Kidney (tissue), 14 donors: ENCODE measurements around the gene RPS6KA4. TPM values are rescaled to one million over a fixed set of nuclear protein-coding genes. Genes with fewer than 3 reads are reported as not detected.

ENCODE experiments used
- DNase-seq, 5 donors: peaks; one replicate each; pipeline ENCODE4 v3.0.0-alpha.2; 2013 to 2020
- FAIRE-seq: peaks from 2 replicates; lab custom pipeline; 2012; peaks lifted over from hg19 to GRCh38; lab: Jason Lieb, UNC
- H3K27ac ChIP-seq, 2 donors: one replicate each; pipeline ENCODE4 v1.7.0; 2013; ENCODE audit warnings: low read depth in 2 of 2, low read length in 2 of 2, inconsistent platforms in 1 of 2
- H3K27me3 ChIP-seq: one replicate; pipeline ENCODE4 v1.7.1; 2013; ENCODE audit warnings: low read length, inconsistent platforms; ENCODE audit not compliant: control insufficient read depth, insufficient read depth
- H3K36me3 ChIP-seq, 3 donors: one replicate each; pipeline versions ENCODE4 v1.7.0 to v1.7.1; 2013; ENCODE audit warnings: low read length in 3 of 3, control low read depth in 1 of 3, inconsistent platforms in 1 of 3; ENCODE audit not compliant: insufficient read depth in 3 of 3, control insufficient read depth in 2 of 3
- H3K4me1 ChIP-seq, 3 donors: one replicate each; pipeline versions ENCODE4 v1.7.0 to v1.7.1; 2013; ENCODE audit warnings: low read length in 3 of 3, inconsistent platforms in 1 of 3, low read depth in 1 of 3; ENCODE audit not compliant: control insufficient read depth in 2 of 3, insufficient read depth in 2 of 3
- H3K4me3 ChIP-seq, 3 donors: one replicate each; pipeline versions ENCODE4 v1.7.0 to v1.8.1; 2013; ENCODE audit warnings: low read length in 3 of 3, control low read depth in 1 of 3, inconsistent platforms in 1 of 3
- H3K9ac ChIP-seq, 3 donors: one replicate each; pipeline versions ENCODE4 v1.7.0 to v1.7.1; 2013; ENCODE audit warnings: low read length in 3 of 3, control low read depth in 1 of 3, inconsistent platforms in 1 of 3
- H3K9me3 ChIP-seq, 3 donors: one replicate each; pipeline versions ENCODE4 v1.7.0 to v1.7.1; 2013; ENCODE audit warnings: low read length in 3 of 3, control low read depth in 1 of 3, inconsistent platforms in 1 of 3; ENCODE audit not compliant: control insufficient read depth in 2 of 3, insufficient read depth in 1 of 3
- CTCF ChIP-seq: IDR thresholded peaks from 3 replicates; pipeline ENCODE4 v1.5.1; 2012; ENCODE audit warnings: mild to moderate bottlenecking, moderate library complexity, borderline replicate concordance; ENCODE audit not compliant: insufficient read depth; ENCODE audit errors: extremely low read depth
- intact Hi-C: fragments of 100-400 bp; cut with DNase I; formaldehyde crosslinking; loops from one replicate; pipeline ENCODE4 v1.11.1; 2022
- polyA plus RNA-seq: library from polyadenylated mRNA; stranded (reverse); fragments of 350-450 nt; fragmentation: Illumina TruSeq; extraction: RNeasy Lipid Tissue Mini Kit (QIAGEN cat#74804); gene quantifications from one replicate; pipeline ENCODE4 v1.2.3, GENCODE V29; 2014; ENCODE audit warnings: low read depth, low replicate concordance; ENCODE audit not compliant: insufficient read depth
- total RNA-seq: library from RNA; stranded (reverse); fragmentation: NEBNext Ultra II Directional; extraction: Animal tissue kit (Norgen Biotek cat#: 25700); gene quantifications from one replicate; pipeline ENCODE4 v1.2.1, GENCODE V29; 2021
- donor health status: control.
- donor health status: control.
- donor health status: control.
- donor health status: control.
- donor health status: control.
- donor health status: DM: yes; HTN: yes; CAD: no.
- donor health status: Normal renal cell carcinoma (clear cell type).

Gene RPS6KA4
- total and polyA plus RNA-seq, 2 donors from 2014 or later: 13.6 to 40.2 TPM

GRCh38 chr11:64406221-64406946 lies 47.4 kb downstream of the RPS6KA4 start:
- FAIRE-seq (no peak), DNase-seq (peak; percentile 73 to 92 (median 74))
- Histone ChIP-seq H3K4me3 (no peak overlapping the region), H3K9me3 (peaks cover 0 to 2% (median 0%) of the 10 kb centered on the region in 3 donors), H3K4me1 (no peaks in the 10 kb centered on the region), H3K36me3 (no peaks in the 10 kb centered on the region), H3K27me3 (no peaks in the 10 kb centered on the region), H3K27ac (peak overlapping the region in 1 of 2 donors; percentile 17), H3K9ac (no peak overlapping the region)
- no peak for TF ChIP-seq CTCF
- intact Hi-C loops: no loop called here

DNA sequence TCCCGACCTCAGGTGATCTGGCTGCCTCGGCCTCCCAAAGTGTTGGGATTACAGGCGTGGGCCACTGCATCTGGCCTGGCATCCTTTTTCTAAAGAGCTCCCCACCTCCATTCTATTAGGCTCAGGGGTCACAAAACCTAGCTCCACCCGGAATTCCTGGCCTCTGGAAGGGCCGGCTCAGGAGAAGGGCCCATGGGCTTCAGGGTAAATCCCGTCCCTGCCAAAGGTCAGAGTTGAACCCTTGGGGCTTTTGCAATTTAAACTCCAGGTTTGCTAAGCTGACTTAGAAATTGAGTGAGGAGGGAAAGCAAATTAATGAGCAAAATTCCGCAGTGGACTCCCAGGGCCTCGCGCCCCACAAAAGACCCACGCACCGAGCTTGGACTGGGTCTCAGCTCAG lies 48.3 kb downstream of the RPS6KA4 start:
- no peaks in the 10 kb centered on the region for H3K4me1 ChIP-seq
- no peak for TF ChIP-seq CTCF
- H3K27me3 ChIP-seq: no peaks in the 10 kb centered on the region
- H3K4me3 ChIP-seq: no peak overlapping the region
- H3K9me3 ChIP-seq: peaks cover 0 to 2% (median 0%) of the 10 kb centered on the region in 3 donors
- intact Hi-C loops: no loop called here
- FAIRE-seq (no peak), DNase-seq (no peak)
- H3K27ac ChIP-seq: no peak overlapping the region
- no peak overlapping the region for H3K9ac ChIP-seq
- H3K36me3 ChIP-seq: no peaks in the 10 kb centered on the region

DNA sequence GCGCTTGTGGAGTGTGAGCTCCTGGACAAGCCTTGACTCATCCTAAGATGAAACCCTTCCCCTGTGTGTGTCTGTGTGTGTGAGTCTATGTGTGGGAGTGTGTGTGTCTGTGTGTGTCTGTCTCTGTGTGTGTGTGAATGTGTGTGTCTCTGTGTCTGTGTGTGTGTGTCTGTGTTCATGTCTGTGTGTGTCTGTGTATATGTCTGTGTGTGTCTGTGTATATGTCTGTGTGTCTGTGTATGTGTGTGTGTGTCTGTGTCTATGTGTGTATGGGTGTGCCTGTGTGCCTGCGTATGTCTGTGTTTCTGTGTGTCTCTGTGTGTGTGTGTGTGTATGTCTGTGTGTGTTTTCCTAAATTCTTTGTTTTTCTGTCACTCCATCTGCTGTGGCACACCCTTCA lies 48.7 kb downstream of the RPS6KA4 start:
- H3K4me3 ChIP-seq: no peak overlapping the region
- no peak for TF ChIP-seq CTCF
- H3K4me1 ChIP-seq: no peaks in the 10 kb centered on the region
- H3K9ac ChIP-seq: no peak overlapping the region
- intact Hi-C loops: no loop called here
- H3K9me3 ChIP-seq: peaks cover 0 to 2% (median 0%) of the 10 kb centered on the region in 3 donors
- FAIRE-seq: no peak
- H3K27ac ChIP-seq: no peak overlapping the region
- DNase-seq: no peak
- no peaks in the 10 kb centered on the region for H3K36me3 ChIP-seq
- H3K27me3 ChIP-seq: no peaks in the 10 kb centered on the region
